ENCODE data around the gene BAHCC1.

BAHCC1 gene

DNA sequence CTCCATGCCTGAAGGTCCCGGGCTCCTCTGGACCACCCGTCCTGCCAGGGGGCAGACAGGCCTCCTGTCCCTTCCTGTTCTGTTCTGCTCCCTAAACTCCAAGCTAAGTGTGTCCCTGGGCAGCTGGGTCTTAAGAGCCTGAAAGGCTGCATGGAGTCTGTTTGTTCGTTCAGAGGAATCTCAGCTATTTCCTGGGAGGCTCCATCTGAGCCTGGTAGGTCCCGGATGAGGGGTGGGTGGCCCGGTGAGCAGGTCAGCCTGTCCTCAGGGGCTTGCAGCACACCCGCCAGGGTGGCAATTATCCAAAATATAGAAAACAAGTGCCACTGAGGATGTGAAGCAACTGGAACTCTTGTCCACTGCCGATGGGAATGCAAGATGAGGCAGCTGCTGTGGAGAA, 104.8 kb downstream of the BAHCC1 start:
- FAIRE-seq = no peak

DNA sequence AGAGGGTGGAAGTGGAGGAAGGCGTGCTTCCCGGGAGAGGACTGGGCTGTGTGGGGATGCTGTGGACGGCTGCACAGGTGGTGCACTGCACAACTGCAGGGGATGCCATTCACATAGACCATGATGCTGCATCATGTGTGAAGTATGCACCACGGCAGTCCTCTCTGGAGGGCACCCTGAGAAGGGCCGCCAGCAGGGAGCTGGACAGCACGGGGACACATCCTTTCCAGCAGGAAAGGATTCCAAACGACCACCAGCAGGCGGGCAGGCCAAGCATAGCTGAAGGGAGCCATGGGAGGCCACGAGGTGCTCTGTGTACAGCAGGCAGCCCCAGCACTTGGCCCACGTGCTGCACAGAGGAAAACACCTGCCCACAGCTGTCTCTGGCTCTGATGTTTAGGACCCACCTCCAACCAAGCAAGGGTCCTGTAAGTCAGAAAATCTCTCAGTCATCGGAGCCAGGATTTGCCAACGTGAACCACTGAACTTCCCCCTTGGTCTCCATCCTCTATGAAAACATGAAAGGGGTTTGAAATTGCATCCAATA, 107.3 kb downstream of the BAHCC1 start:
- FAIRE-seq = no peak

DNA sequence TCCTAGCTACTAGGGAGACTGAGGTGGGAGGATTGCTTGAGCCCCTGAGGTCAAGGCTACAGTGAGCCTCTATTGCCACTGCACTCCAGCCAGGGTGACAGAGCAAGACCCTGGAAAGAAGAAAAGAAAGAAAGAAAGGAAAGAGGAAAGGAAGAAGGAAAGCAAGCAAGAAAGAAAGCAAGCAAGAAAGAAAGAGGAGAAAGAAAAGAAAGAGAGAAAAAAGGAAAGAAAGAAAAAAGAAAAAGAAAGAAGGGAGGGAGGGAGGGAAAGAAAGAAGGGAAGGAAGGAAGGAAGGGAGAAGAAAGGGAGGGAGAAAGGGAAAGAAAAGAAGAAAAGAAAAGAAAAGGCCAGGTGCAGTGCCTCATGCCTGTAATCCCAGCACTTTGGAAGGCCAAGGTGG, 108.4 kb downstream of the BAHCC1 start:
- FAIRE-seq = no peak

DNA sequence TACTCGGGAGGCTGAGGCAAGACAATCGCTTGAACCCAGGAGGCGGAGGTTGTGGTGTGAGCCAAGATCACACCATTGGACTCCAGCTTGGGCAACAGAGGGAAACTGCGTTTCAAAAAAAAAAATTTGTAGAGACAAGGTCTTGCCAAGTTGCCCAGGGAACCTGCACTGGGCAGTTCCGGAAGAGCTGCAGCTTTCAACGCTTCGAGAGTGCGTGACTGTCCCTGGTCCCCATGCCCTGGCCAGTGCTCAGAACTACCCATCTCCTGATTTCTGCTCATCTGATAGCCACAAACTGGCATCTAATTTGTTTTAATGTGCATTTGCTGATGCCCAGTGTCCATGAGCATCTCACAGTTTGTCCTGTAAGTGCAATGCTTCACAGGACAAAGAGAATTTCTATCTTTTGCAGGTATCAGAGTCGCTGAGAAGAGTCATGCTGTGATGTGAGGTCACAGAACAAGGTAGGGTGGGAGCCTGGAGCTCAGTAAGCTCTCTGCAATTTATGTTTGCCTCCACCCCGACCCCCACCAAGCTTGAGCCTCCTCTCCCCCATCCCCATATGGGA, 113.5 kb downstream of the BAHCC1 start:
- FAIRE-seq = no peak

DNA sequence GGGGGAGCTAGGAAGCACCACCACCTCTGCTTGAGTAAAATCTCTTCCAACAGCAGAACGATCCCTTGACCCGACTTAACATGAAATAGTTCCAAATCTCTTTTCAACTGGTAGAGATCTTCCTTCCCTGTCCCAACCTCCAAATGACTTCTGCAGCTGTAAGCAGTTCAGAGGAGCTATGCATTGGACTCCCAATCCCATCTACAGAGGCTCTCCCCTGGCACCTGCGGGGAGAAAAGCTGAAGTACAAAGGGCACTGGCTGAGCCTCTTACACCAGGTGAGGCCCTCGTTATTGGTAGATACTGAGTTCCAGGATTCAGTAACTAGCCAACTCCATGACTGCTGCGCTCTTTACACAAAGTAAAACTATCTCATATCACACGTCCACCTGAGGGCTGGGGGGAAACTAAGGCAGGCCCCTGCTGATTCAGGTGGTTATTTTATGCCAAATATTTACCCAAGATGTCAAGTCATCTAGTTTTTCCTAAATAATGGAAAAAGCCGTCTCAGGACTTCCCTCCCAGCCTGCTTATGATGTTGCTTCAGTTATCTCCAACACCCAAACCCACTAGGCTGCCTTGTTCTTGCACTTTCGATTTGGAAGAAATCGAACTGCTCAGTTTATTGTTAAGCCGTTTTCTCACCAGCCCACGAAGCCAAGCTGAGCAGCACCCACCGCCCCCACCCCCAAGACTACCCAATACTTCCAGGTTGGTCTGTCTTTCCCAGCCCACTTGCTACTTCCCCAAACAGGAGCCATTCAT, 114.1 kb downstream of the BAHCC1 start:
- no peak for FAIRE-seq

DNA sequence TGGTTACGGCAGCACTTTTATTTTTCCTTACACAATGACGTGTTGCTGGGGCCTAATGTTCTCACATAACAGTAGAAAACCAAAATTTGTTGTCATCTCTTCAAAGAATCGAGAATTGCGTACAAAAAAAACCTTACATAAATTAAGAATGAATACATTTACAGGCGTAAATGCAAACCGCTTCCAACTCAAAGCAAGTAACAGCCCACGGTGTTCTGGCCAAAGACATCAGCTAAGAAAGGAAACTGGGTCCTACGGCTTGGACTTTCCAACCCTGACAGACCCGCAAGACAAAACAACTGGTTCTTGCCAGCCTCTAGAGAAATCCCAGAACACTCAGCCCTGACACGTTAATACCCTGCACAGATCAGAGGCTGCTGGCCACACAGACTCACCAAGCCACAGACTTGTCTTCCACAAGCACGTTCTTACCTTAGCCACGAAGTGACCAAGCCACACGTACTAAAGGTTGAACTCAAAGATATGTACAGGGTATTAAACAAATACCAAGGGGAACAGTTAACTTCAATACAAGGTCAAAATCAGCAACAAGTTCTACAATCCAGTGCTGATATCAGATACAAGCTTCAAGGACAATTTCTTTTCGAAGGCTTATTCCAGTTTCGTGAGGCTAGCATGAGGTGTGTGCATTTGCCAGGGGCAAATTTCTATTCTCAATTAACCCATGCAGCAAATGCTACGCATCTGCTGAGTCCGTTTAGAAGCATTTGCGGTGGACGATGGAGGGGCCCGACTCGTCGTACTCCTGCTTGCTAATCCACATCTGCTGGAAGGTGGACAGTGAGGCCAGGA, 114.9 kb downstream of the BAHCC1 start:
- no peak for FAIRE-seq

DNA sequence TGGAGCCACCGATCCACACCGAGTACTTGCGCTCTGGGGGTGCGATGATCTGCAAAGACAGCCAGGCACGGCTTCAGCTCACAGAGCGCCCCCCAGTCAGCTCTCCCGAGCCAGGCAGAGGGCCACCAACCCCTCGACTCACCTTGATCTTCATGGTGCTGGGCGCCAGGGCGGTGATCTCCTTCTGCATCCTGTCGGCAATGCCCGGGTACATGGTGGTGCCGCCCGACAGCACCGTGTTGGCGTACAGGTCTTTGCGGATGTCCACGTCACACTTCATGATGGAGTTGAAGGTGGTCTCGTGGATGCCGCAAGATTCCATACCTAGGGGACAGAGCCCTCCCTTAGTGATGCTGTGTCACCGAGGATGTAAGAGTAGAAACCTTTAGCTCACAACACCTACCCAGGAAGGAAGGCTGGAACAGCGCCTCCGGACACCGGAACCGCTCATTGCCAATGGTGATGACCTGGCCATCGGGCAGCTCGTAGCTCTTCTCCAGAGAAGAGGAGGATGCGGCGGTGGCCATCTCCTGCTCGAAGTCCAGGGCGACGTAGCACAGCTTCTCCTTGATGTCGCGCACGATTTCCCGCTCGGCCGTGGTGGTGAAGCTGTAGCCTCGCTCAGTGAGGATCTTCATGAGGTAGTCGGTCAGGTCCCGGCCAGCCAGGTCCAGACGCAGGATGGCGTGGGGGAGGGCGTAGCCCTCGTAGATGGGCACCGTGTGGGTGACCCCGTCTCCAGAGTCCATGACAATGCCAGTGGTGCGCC, 115.7 kb downstream of the BAHCC1 start:
- FAIRE-seq = no peak

DNA sequence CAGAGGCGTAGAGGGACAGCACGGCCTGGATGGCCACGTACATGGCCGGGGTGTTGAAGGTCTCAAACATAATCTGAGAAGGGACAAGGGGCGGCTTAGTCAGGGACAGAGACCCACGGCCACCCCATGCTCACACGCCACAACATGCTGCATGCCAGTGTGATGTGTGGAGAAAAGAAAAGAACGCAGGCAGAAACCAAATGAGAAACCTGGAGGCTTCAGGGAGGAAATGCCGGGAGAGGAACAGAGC, 116.2 kb downstream of the BAHCC1 start:
- no peak for FAIRE-seq

DNA sequence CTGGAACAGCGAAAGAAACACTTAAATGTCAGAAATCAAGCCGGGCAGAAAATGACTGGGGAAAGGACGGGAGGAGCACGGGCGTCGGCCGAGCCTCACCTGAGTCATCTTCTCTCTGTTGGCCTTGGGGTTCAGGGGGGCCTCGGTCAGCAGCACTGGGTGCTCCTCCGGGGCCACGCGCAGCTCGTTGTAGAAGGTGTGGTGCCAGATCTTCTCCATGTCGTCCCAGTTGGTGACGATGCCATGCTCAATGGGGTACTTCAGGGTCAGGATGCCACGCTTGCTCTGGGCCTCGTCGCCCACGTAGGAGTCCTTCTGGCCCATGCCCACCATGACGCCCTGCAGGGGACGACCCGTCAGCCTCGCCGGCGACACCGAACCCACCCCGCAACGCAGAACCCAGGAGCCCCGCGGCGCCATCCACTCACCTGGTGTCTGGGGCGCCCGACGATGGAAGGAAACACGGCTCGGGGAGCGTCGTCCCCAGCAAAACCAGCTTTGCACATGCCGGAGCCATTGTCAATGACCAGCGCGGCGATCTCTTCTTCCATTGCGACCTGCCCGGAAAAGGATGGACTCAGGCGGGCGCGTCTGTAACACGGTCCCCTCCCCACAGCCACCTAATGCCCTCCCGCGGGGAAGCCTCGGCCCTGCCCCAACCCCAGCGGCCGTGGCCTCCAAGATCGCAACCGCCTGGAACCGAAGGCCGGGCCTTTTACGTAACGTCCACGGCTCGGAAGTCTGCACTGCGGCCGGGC, 116.7 kb downstream of the BAHCC1 start:
- FAIRE-seq = no peak

DNA sequence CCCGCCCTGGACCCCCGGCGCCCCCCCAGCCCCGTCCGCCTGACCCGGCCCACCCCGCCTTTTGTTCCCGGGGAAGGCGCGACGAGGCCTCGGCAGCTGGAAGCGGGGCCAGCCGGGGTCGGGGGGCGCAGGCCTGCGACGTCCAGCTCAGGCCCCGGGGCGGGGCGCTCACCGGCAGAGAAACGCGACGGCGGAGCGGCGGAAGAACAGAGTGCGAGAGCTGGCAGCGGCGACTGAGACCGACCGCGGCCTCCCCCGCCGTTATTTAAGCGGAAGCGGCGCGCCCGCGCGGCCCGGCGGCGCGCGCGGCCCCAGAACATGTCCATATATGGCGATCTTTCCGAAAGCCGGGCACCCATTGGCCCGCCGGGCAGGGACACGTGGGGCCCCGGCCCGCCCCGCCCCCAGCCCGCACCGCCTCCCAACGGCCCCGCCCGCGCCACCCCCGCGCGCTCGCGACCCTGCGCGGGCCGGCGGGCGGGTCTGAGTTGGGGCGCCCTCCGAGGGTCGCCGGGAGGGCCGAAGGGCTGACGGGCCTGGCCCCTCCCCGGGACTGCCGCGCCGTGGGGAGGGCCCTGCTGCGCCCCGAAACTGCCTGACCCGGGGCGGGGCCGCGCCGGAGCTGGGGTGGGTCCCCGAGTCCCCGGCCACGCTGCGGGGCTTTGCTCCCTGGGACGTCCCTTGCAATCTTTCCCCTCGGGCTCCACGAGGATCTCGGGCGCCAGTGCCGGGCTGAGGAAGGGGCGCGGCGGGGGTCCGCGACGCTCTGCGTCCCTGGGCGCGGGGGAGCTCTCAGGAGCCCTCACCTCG, 117.5 kb downstream of the BAHCC1 start, which contains the start of gene ACTG1:
Gene ACTG1 (minus strand): TSS at position 238 of the 810 bp plus-strand sequence. CDS start 445 bp downstream, outside the sequence.
- FAIRE-seq = no peak

DNA sequence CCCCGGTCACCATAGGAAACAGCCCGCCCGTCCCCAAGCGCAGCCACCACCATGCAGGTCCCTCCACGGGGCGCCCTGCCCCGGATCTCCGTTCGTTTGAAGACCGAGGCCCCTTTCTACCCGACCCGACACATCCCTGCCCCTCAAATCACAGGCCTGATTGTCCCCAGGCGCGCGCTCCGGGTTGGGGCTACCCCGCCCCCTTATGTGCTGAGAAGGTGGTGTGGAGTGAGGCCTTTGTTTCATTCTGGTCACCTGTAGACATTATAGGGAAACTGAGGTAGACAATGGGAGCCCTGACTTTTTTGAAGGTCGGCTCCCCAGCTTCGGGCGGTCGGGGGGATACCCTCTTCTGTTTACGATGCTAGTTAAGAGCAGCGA, 118.1 kb downstream of the BAHCC1 start:
- no peak for FAIRE-seq

DNA sequence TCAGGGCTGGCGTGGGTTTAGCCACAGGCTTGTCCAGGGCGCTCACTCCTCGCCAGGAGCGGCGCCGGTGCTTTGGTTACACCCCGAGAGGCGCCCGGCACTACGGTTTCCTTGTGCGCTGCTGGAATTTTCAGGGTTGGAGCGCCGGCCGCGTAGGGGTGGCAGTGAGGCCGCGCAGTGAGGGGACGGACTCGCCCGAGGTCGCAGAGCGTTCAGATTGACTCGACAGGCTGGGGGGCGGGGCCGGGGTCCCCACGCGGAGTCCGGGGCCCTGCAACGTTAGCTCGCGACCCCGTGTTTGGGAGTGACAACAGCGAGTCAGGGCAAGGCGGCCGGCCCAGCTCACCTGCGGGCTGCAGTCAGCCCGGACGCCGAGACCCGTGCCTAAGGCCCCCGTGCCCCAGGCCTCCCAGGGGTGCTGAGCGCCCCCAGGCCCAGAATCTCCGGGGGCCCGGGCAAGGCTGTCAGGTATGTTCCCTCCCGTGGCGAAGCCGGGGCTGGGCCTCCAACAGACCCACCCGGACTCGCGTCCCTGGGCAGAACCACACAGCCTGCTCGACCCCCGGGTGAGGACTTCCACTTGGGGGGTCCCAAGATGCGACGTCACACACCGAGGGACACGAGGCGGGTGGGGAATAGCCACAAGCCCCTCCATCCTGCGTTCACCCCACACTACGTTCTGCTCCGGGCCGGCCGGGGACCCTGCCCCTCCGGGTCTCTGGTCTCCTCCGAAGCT, 118.7 kb downstream of the BAHCC1 start:
- FAIRE-seq = no peak

DNA sequence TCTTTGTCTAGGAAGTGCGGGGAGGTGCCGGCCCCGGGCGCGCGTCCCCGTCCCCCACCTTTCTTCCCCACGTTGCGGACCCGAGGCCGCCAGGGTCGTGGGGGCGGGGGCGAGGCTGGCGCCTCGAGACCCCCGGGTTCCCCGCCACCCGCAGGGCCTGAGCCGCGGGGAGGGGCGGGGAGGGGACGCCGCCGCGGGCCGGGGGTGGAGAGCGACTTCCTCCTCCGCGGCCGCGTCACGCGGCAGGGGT, 119.2 kb downstream of the BAHCC1 start:
- no peak for FAIRE-seq

DNA sequence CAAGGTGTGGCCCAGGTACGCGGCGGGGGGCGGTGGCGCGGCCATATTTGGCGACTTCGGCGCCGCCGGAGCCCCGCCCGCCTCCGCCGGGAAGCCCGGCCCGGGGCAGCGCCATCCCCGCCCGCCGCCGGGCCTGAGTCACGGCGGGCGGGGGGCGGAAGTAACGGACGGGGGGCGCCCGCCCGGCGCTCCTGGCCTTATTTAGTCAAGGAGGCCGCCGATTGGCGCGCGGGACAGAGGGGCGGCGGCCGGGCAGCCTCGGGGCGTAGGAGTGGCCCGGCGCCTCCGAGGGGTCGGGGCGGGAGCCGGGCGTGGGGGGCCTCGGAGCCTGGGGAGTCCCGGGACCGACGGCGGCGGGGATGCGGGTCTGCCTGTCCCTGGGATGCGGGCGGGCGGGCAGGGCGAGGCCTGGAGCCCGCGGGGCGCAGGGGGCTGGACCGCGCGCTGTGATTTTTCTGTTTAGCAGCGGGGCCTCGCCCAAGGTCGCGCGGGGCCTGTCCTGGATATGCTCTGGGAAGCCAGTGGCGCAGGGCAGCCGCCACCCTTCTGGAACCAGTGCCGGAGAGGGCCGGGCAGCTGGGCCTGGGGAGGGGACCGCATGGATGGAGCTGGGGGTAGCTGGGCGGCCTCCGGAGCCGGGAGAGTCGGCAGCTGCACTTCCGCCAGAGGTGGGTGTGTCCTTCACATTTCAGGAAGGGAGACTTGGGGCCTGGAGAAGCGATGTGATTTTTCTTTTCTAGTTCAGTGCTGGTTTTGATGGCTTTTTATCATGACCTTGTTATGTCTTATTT, 119.7 kb downstream of the BAHCC1 start:
- no peak for FAIRE-seq

DNA sequence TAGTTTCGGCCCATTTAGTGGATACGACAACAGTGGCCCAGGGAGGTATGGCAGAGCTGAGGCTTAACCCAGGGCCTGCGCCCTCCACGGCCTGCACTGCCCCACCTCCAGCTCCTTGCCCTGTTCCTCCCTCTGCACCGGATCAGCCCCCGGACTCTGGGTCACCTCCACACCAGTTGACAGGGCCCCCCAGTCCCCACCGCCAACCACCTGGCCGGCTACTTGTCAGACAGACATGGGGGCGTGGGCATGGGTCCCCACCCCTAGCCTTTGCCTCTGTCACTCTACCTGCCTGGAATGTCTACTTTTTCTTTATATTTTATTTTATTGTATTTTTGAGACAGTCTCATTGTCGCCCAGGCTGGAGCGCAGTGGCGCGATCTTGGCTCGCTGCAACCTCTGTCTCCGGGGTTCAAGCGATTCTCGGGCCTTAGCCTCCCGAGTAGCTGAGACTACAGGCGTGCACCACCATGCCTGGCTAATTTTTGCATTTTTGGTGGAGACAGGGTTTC, 120.3 kb downstream of the BAHCC1 start:
- no peak for FAIRE-seq

Measured in islet of Langerhans (tissue), 1 donor.